Middle frontal gyrus (tissue), 1 donor: ENCODE data around the gene FHL1.
"Not testable (repeated sequence)": the region's sequence is repeated elsewhere in the genome, so short reads cannot be mapped to it uniquely, and the experiment has no call there.

Experiments
- DNase-seq: peaks from one replicate; pipeline ENCODE4 v3.0.0-alpha.2; 2015; ENCODE audit warnings: low spot score; ENCODE audit errors: extremely low spot score

FHL1 gene

GRCh38 chrX:136207546-136207945 is 60.2 kb downstream of the FHL1 start:
- no peak for DNase-seq

DNA sequence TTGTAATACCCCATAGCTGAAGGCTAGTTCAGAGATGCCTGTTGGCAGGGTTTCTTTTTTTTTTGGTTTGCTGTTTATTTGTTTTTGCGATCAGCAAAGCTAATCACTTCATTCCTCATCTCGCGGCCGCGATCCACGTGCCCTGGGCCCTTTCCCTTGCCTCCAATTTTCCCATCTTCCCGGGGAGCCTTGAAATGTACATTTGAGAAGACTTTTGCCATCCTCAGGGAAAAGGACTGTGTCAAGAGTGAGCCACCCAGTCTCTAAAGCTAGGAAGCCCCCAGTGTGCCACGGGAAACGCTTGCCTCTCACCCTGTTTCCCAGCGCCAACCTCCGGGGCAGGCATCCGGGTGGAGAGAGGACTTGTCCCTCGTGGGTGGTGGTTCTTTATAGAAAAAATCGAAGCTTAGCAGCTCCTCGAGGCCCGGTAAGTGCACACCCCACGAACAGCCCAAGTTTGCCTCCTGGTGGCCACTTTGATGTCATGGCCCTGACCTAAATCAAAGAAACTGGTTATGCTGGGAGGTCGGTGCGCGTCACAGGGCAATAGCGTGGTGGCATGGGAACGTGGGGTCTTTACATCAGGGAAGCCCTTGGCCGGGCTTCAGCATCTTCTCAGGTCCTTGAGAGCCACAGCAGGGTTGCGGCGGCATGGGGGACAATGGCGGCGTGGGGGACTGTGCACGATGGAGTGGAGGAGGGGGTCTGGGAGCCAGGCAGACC is 61.8 kb downstream of the FHL1 start:
- DNase-seq, result no peak

DNA sequence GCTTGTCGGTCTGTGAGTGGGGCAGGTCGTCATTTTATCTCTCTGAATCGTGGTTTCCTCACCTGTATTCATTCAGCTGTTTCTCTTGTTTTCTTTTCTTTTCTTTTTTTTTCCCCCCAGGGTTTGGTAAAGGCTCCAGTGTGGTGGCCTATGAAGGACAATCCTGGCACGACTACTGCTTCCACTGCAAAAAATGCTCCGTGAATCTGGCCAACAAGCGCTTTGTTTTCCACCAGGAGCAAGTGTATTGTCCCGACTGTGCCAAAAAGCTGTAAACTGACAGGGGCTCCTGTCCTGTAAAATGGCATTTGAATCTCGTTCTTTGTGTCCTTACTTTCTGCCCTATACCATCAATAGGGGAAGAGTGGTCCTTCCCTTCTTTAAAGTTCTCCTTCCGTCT is 62.4 kb downstream of the FHL1 start:
- no peak for DNase-seq

DNA sequence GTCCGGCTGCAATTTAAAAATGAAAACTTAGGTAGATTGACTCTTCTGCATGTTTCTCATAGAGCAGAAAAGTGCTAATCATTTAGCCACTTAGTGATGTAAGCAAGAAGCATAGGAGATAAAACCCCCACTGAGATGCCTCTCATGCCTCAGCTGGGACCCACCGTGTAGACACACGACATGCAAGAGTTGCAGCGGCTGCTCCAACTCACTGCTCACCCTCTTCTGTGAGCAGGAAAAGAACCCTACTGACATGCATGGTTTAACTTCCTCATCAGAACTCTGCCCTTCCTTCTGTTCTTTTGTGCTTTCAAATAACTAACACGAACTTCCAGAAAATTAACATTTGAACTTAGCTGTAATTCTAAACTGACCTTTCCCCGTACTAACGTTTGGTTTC is 62.9 kb downstream of the FHL1 start:
- DNase-seq, result no peak

DNA sequence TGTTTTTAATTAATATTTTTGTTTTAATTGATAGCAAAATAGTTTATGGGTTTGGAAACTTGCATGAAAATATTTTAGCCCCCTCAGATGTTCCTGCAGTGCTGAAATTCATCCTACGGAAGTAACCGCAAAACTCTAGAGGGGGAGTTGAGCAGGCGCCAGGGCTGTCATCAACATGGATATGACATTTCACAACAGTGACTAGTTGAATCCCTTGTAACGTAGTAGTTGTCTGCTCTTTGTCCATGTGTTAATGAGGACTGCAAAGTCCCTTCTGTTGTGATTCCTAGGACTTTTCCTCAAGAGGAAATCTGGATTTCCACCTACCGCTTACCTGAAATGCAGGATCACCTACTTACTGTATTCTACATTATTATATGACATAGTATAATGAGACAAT is 63.5 kb downstream of the FHL1 start:
- DNase-seq, result no peak

- no peak for DNase-seq
These were observed 64.6 kb downstream of the FHL1 start for GRCh38 chrX:136211766-136212556.

DNA sequence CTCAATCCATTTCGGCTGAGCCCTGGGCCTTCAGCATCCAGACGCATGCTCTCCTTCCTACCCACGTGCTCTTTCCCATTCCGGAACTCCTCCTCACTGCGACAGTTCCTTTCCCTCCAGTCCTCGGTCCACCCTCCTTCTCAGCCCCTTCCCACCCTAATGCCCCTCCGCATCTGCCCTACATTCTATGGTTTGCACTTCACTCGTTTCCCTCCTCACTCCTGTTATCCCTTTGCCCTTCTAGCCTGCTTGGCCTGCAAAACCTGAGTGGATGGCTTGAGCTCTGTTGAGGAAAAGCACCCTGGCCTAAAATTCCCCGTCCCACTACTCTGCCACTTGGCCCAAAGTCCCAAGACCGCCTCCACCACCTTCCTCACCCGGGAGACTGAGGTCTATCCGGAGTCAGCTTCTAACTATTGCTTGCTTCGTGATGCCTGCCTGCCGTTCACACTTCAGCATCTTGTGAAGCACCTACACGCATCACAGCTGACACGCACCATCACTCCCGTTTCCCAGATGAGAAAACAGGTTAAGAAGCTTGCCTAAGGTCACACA is 65.3 kb downstream of the FHL1 start:
- no peak for DNase-seq

DNA sequence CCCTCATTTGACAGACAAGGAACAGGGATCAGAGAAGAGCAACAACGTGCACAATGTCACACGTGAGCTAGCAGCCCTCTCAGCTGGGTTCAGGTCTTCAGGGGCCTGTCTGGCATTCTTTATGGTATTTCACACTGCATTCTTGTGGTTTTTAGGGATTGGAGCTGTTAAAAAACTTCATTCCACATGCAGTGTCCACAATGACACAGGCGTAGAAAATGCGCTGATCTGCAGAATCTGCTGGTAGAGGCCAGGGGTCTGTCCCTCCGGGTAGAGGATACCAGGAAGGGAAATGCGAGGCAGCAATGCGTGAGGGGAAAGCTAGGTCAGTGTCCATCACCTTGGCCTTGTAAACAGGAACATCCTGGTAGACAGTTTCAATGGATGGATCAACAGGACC is 67.2 kb downstream of the FHL1 start:
- DNase-seq, result no peak

DNA sequence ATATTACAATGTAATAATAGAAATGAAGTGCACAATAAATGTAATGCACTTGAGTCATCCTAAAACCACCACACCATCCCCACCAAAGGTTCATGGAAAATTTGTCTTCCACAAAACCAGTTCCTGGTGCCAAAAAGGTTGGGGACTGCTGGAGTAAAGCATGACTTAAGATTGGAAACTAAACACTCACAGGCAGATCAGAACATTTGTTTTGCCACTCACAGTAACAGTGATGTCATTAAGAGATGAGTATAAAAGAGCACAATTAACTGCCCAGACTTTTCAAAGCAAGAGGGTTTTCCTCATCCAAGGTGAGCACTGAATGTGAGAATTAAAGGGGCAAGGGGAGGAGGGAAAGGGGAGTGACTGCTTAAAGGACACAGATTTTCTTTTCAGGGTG is 68.2 kb downstream of the FHL1 start:
- DNase-seq, result no peak

DNA sequence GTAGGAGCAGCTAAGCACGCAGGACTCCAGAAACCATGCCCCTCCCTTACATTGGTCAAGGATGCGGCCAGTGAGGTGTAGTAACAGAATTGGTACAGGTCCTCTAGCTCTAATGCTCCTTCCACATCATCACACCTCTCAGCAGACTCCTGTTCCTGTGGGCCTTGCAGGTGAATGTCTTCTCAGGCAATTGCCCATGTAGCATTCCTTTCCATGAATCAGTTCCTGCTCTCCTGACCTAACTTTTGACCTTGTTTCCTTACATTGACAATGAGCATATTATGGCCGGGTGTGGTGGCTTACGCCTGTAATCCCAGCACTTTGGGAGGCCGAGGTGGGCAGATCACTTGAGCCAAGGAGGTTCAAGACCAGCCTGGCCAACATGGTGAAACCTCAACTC is 72.6 kb downstream of the FHL1 start:
- DNase-seq, result no peak

DNA sequence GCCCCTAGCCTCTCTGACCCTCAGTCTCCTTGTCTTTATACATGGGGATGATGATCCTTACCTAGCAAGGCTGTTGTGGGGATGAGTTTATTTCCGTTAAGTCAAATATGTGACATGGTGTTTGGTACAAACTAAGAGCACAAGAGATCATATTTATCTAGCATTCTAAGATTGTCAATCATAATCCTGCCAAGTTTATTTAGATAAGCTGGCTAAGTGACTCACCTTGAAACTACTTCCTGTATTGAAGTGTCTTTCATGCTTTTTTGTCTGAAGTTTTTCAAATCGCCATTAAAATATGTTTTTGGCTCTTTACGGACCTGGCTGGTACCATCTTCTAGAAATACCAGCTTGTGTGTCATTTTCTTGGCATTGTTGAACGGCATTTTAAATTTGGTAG is 73.2 kb downstream of the FHL1 start:
- no peak for DNase-seq

- DNase-seq, result no peak
These were observed 73.6 kb downstream of the FHL1 start for GRCh38 chrX:136220951-136221350.

DNA sequence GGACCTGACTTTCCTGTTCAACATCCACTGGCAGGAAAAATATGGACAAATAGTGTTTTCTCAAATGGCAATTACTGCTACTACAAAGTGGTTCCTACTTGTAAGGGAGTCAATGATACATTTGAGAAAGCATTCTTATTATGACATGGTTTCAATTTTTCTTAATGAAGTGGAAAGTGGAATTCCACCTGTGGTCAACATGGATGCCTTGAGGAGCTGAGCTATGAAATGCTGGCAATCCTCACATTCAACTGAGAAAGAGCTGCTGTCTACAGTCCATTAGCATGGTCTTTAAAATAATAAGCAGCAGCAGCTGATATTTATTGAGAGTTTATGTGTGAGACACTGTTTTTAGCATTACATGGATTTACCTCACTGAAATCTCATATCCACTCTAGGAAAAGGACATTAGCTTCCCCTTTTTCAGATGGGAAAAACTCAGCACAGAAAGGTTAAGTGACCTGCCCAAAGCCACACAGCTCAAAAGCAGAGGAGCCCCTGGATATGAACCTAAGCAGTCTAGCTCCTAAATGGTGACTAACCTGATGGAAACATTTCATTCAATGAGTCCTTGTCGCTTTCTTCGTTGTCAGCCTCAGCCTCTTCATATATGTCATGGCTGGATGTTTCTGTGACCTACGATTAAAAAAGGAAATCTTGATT is 74.6 kb downstream of the FHL1 start:
- DNase-seq, result no peak

DNA sequence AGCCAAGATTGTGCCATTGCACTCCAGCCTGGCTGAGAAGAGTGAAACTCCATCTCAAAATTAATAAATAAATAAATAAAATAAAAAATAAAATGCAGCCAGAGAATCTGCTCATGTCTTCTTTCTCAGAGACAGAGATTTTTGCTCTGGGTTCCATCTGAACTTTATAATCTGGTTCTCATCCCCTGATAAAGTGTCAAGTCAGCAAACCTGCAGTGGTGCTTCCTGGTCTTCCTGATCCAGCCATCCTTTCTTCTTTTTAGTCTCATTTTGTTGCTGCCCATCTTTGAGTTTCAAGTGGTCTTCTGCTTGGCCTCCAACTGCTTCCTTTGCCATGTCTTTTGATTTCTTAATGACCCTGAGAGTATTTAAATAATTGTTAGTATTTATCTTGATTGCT is 79.7 kb downstream of the FHL1 start:
- DNase-seq, result no peak

- DNase-seq, result no peak
These were observed 80.9 kb downstream of the FHL1 start for GRCh38 chrX:136227948-136228838.

DNA sequence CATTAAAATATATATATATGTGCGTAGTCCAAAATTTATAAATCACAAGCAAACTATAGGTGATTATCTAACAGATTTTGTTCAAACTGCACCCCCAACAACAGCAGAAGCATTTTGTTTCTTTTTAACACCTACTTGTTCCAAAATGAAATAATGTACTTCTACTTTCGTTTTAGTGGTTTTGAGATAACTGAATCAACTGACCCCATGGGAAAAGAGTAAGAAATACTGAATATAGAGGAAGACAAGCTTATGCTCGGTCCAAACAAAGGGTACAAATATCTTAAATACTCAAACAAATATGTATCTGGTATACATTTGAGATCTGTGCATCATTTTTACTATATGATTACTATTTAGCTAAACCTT is 81.5 kb downstream of the FHL1 start:
- no peak for DNase-seq

DNA sequence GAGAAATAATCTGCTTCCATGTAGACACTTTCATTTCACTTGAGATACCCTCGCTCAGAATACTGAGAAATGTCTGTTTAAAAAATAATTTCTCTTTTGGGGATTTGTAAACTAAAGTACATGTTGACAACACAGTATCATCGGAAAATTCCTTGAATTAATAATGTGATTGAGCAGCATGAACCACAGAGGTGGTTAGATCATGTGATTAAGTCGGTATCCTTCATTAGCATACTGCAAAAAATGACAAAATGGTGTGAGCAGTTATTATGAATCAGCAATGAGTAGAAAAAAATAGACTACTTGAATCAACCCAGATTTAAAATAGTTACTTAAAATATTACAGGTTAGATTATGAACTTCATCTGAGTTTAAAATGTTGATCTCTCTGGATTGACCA is 89.7 kb downstream of the FHL1 start:
- DNase-seq, result no peak

DNA sequence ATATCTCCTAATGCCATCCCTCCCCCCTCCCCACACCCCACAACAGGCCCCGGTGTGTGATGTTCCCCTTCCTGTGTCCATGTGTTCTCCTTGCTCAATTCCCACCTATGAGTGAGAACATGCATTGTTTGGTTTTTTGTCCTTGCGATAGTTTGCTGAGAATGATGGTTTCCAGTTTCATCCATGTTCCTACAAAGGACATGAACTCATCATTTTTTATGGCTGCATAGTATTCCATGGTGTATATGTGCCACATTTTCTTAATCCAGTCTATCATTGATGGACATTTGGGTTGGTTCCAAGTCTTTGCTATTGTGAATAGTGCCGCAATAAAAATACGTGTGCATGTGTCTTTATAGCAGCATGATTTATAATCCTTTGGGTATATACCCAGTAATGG is 90.5 kb downstream of the FHL1 start:
- not testable (repeated sequence) for DNase-seq

DNA sequence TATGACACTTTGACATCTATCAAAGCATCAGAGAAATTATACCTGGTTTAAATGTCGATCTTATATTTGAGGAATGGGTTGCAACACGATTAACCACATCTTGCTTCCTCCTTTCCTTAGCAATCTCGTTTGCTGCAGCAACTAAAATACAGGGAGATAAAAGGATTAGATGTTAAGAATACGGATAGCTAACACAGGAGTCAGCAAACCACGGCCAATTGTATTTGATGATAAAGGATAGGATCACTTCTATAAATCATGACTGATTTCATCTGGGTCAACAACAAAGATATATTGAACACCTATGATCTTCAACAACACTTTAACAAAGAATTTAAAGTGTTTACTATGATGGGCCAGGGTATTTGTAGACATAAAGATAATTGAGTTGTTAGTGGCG is 98.9 kb downstream of the FHL1 start:
- no peak for DNase-seq

GRCh38 chrX:136250191-136251040 is 103.1 kb downstream of the FHL1 start:
- DNase-seq, result no peak
